Measurements from ENCODE around the gene ACTR10. TPM values are rescaled to one million over a fixed set of nuclear protein-coding genes. Genes with fewer than 3 reads are reported as not detected.

Gene ACTR10
- total and polyA plus RNA-seq, 4 donors = 98.0 to 148 (median 136) TPM

- no CpG with 5 or more reads among the region's 2 CpGs for WGBS (ENCODE audit: insufficient coverage)
- Histone ChIP-seq H3K4me3 (ENCODE audit: low read depth, low read length) (no peak overlapping the region), H3K36me3 (ENCODE audit: control insufficient read depth, insufficient read depth, low read length) (peaks cover 29% of the 10 kb centered on the region), H3K4me1 (ENCODE audit: control insufficient read depth, insufficient read depth, low read length) (no peaks in the 10 kb centered on the region), H3K27ac (ENCODE audit: low read depth, low read length) (no peak overlapping the region), H3K9me3 (ENCODE audit: control insufficient read depth, insufficient read depth, low read length) (no peaks in the 10 kb centered on the region), H3K27me3 (ENCODE audit: control insufficient read depth, insufficient read depth, low read length) (no peaks in the 10 kb centered on the region)
- no peak for DNase-seq (ENCODE audit: low read depth in 4 of 6, low spot score in 6 of 6)
Measured at GRCh38 chr14:58275527-58276190, 75.7 kb downstream of the ACTR10 start.

GRCh38 chr14:58276208-58276607, 76.3 kb downstream of the ACTR10 start:
- no peak overlapping the region for H3K27ac ChIP-seq (ENCODE audit: low read depth, low read length)
- H3K4me1 ChIP-seq (ENCODE audit: control insufficient read depth, insufficient read depth, low read length) = no peaks in the 10 kb centered on the region
- WGBS (ENCODE audit: insufficient coverage) = no CpG with 5 or more reads among the region's 1 CpG
- peaks cover 28% of the 10 kb centered on the region for H3K36me3 ChIP-seq (ENCODE audit: control insufficient read depth, insufficient read depth, low read length)
- no peak for DNase-seq (ENCODE audit: low read depth in 4 of 6, low spot score in 6 of 6)
- no peaks in the 10 kb centered on the region for H3K27me3 ChIP-seq (ENCODE audit: control insufficient read depth, insufficient read depth, low read length)
- H3K9me3 ChIP-seq (ENCODE audit: control insufficient read depth, insufficient read depth, low read length) = no peaks in the 10 kb centered on the region
- no peak overlapping the region for H3K4me3 ChIP-seq (ENCODE audit: low read depth, low read length)

- Histone ChIP-seq H3K4me1 (ENCODE audit: control insufficient read depth, insufficient read depth, low read length) (peaks cover 3% of the 10 kb centered on the region), H3K4me3 (ENCODE audit: low read depth, low read length) (no peak overlapping the region), H3K27ac (ENCODE audit: low read depth, low read length) (no peak overlapping the region), H3K9me3 (ENCODE audit: control insufficient read depth, insufficient read depth, low read length) (no peaks in the 10 kb centered on the region), H3K27me3 (ENCODE audit: control insufficient read depth, insufficient read depth, low read length) (no peaks in the 10 kb centered on the region), H3K36me3 (ENCODE audit: control insufficient read depth, insufficient read depth, low read length) (peaks cover 23% of the 10 kb centered on the region)
- no peak for DNase-seq (ENCODE audit: low read depth in 4 of 6, low spot score in 6 of 6)
- WGBS (ENCODE audit: insufficient coverage) = 100% methylated on average over 5 of the region's 8 CpGs
Measured at GRCh38 chr14:58278177-58278576, 78.2 kb downstream of the ACTR10 start.

GRCh38 chr14:58280954-58281787, 81.2 kb downstream of the ACTR10 start:
- Histone ChIP-seq H3K27ac (ENCODE audit: low read depth, low read length) (peak overlapping the region; percentile 86), H3K4me3 (ENCODE audit: low read depth, low read length) (no peak overlapping the region), H3K27me3 (ENCODE audit: control insufficient read depth, insufficient read depth, low read length) (no peaks in the 10 kb centered on the region), H3K9me3 (ENCODE audit: control insufficient read depth, insufficient read depth, low read length) (no peaks in the 10 kb centered on the region), H3K36me3 (ENCODE audit: control insufficient read depth, insufficient read depth, low read length) (peaks cover 24% of the 10 kb centered on the region), H3K4me1 (ENCODE audit: control insufficient read depth, insufficient read depth, low read length) (peaks cover 3% of the 10 kb centered on the region)
- 38% methylated on average over 2 of the region's 4 CpGs for WGBS (ENCODE audit: insufficient coverage)
- DNase-seq (ENCODE audit: low read depth in 4 of 6, low spot score in 6 of 6) = peak in 3 of 6 donors; percentile 12 to 68 (median 24)

GRCh38 chr14:58281969-58282368, 82.0 kb downstream of the ACTR10 start:
- peaks cover 30% of the 10 kb centered on the region for H3K36me3 ChIP-seq (ENCODE audit: control insufficient read depth, insufficient read depth, low read length)

GRCh38 chr14:58282925-58283593, 83.1 kb downstream of the ACTR10 start:
- Histone ChIP-seq H3K9me3 (ENCODE audit: control insufficient read depth, insufficient read depth, low read length) (no peaks in the 10 kb centered on the region), H3K36me3 (ENCODE audit: control insufficient read depth, insufficient read depth, low read length) (peaks cover 20% of the 10 kb centered on the region), H3K27ac (ENCODE audit: low read depth, low read length) (no peak overlapping the region), H3K4me1 (ENCODE audit: control insufficient read depth, insufficient read depth, low read length) (peaks cover 3% of the 10 kb centered on the region), H3K27me3 (ENCODE audit: control insufficient read depth, insufficient read depth, low read length) (no peaks in the 10 kb centered on the region), H3K4me3 (ENCODE audit: low read depth, low read length) (no peak overlapping the region)
- no peak for DNase-seq (ENCODE audit: low read depth in 4 of 6, low spot score in 6 of 6)
- WGBS (ENCODE audit: insufficient coverage) = no CpG with 5 or more reads among the region's 4 CpGs

More at GRCh38 chr14:58281969-58282368, 82.0 kb downstream of the ACTR10 start:
- DNase-seq (ENCODE audit: low read depth in 4 of 6, low spot score in 6 of 6) = no peak
- 86% methylated on average over 1 of the region's 3 CpGs for WGBS (ENCODE audit: insufficient coverage)
- Histone ChIP-seq H3K4me1 (ENCODE audit: control insufficient read depth, insufficient read depth, low read length) (peaks cover 3% of the 10 kb centered on the region), H3K27ac (ENCODE audit: low read depth, low read length) (peak overlapping the region; percentile 86), H3K9me3 (ENCODE audit: control insufficient read depth, insufficient read depth, low read length) (no peaks in the 10 kb centered on the region), H3K4me3 (ENCODE audit: low read depth, low read length) (no peak overlapping the region), H3K27me3 (ENCODE audit: control insufficient read depth, insufficient read depth, low read length) (no peaks in the 10 kb centered on the region)

GRCh38 chr14:58283730-58284129, 83.8 kb downstream of the ACTR10 start:
- H3K4me1 ChIP-seq (ENCODE audit: control insufficient read depth, insufficient read depth, low read length) = peaks cover 3% of the 10 kb centered on the region
- H3K9me3 ChIP-seq (ENCODE audit: control insufficient read depth, insufficient read depth, low read length) = no peaks in the 10 kb centered on the region
- H3K36me3 ChIP-seq (ENCODE audit: control insufficient read depth, insufficient read depth, low read length) = peaks cover 16% of the 10 kb centered on the region
- H3K27ac ChIP-seq (ENCODE audit: low read depth, low read length) = no peak overlapping the region
- no peak for DNase-seq (ENCODE audit: low read depth in 4 of 6, low spot score in 6 of 6)
- no peak overlapping the region for H3K4me3 ChIP-seq (ENCODE audit: low read depth, low read length)
- H3K27me3 ChIP-seq (ENCODE audit: control insufficient read depth, insufficient read depth, low read length) = no peaks in the 10 kb centered on the region

- 100% methylated on average over 3 of the region's 4 CpGs for WGBS (ENCODE audit: insufficient coverage)
- no peaks in the 10 kb centered on the region for H3K27me3 ChIP-seq (ENCODE audit: control insufficient read depth, insufficient read depth, low read length)
- H3K4me3 ChIP-seq (ENCODE audit: low read depth, low read length) = no peak overlapping the region
- peaks cover 3% of the 10 kb centered on the region for H3K4me1 ChIP-seq (ENCODE audit: control insufficient read depth, insufficient read depth, low read length)
- no peak for DNase-seq (ENCODE audit: low read depth in 4 of 6, low spot score in 6 of 6)
- H3K9me3 ChIP-seq (ENCODE audit: control insufficient read depth, insufficient read depth, low read length) = no peaks in the 10 kb centered on the region
- peaks cover 12% of the 10 kb centered on the region for H3K36me3 ChIP-seq (ENCODE audit: control insufficient read depth, insufficient read depth, low read length)
- H3K27ac ChIP-seq (ENCODE audit: low read depth, low read length) = no peak overlapping the region
Measured at GRCh38 chr14:58285132-58285531, 85.2 kb downstream of the ACTR10 start.
